RPMI7951 (cell line): Measurements from ENCODE around the gene SPDEF. TPM values are rescaled to one million over a fixed set of nuclear protein-coding genes. Genes with fewer than 3 reads are reported as not detected.

Experiments
- total RNA-seq: library from RNA; depleted of rRNA; stranded (reverse); fragments of >200 nt; shearing (Covaris generic); gene quantifications from 2 replicates; pipeline ENCODE4 v1.2.3, GENCODE V29; 2014; rRNA removed

SPDEF gene
- total RNA-seq, 1 experiment from 2014 or later, result 0.24 TPM

Other genes starting within 250 kb of the SPDEF start
- gene NUDT3, start 163.7 kb downstream of the SPDEF start, total RNA-seq, result 18.0 and 19.1 TPM in 2 replicates
- 3,560 and 4,532 TPM in 2 replicates for gene RPS10, start 130.3 kb downstream of the SPDEF start, total RNA-seq
- gene PACSIN1, start 90.3 kb downstream of the SPDEF start, total RNA-seq, result not detected in 2 replicates
- gene ILRUN, start 140.4 kb upstream of the SPDEF start, total RNA-seq, result 33.9 and 36.8 TPM in 2 replicates
- gene SNRPC, start 201.2 kb upstream of the SPDEF start, total RNA-seq, result 258 and 293 TPM in 2 replicates
- 4.0 and 4.4 TPM in 2 replicates for gene BLTP3A, start 235.8 kb upstream of the SPDEF start, total RNA-seq